Smooth muscle cell of the brain vasculature (primary cell): ENCODE data around the gene ADAM15.

Experiments used
- DNase-seq: peaks from one replicate; pipeline ENCODE4 v3.0.0-alpha.2; 2012; ENCODE audit warnings: low read depth, low spot score

Gene ADAM15

DNA sequence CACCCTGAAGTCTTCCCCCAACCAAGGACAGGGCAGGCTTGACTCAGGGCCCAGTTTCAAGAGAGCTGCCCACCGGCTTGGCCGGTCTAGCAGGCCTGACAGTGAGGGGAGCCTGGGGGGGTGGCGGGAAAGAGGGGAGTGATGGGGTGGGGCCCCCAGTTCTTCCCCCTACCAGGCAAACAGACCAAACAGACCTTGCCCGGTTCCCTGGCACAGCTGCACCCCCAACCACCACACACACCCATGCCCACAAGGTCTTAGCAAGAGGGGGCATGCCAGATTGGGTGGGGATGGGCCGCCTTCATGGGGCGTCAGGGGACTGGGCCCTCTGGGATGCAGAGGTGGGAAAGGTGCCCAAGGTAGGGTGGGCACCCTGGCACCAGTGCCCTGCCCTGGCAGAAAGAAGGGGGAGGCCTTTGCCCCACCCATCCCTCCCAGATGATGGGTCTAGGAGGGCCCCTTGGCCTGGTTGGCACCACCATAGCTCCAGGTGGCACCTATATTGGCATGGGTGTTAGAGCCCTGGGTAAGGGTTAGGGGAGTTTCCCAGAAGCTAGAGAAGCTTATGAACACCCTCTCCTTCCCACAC is 39.6 kb upstream of the ADAM15 start:
- DNase-seq, result no peak

DNA sequence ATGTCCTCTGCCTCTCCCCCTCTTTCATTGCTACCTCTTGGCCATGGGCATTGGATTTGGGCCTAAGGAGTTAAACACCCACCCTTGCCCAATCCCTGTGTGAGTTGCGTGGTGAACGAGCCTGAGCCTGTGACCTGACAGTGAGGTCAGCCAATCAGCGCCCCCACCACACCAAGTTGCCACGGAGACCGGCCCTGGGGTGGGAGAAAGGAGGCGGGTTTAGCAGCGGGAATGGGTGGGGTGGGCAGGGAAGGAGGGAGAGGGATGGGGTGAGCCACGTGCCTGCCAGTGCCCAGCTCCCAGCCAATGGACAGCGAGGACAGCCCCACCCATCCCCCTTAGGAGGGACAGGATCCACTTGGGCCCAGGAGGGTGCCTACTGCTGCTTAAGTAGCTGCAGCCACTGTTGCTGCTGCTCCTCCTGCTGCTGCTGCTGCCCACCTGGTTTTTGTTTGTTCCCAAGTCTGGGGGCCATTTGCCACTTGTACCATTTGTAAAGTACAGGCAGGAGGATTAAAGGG is 39.0 kb upstream of the ADAM15 start:
- DNase-seq, result no peak

DNA sequence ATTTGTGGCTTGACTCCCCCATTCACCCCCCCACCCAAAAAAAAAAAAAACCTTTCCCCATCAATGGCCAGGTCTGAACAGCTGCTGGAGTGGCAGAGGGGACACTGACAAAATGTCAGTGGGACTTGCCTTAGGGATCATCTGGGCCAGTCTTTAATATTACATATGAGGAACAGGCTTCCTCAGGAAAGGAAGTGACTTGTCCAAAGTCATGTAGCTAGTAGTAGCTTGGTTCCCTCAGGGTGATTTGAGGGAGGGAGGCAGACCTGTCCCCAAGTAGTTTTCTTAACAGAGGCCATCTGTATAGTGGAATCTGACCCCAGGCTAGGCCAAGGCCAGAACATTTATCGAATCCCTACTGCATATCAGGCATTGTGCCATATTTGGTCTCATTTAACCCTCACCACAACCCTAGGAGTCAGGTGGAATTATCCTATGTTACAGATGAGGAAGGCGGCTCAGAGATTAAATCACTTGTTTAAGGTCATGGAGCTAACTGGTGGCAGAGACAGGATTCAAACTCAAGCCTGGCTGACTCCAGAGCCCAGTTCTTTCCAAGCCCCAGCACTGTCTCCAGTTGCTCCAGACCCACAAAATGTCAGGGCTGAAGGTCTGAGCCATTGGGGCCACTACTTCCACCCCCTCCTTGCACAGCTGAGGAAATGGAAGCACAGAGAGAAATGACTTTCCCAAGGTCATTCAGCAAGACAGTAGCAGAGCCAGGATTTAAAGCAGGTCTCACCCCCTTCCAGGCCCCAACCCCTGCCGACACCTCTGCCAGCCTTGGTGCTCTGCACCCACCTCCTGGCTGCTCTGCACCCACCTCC is 38.1 kb upstream of the ADAM15 start:
- DNase-seq, result no peak

DNA sequence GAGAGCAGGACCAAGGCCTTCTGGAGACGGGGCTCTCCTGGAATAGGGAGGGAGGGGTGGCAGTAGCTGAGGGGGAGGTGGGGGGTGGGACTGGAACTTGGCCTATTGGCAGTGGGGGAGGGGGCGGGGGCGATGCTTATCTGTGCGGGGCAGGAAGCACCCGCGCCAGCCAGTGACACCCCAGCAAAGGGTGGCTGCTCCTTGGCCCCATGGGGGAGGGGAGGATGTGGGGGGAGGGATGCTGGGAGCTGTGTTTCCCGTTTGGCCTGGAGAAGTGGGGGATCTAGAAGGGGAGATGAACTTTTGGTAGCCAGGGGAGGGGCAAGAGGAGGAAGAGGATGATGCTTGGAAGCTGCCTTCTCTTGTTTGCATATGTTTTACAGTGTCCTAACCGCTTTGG is 37.5 kb upstream of the ADAM15 start:
- DNase-seq, result no peak

DNA sequence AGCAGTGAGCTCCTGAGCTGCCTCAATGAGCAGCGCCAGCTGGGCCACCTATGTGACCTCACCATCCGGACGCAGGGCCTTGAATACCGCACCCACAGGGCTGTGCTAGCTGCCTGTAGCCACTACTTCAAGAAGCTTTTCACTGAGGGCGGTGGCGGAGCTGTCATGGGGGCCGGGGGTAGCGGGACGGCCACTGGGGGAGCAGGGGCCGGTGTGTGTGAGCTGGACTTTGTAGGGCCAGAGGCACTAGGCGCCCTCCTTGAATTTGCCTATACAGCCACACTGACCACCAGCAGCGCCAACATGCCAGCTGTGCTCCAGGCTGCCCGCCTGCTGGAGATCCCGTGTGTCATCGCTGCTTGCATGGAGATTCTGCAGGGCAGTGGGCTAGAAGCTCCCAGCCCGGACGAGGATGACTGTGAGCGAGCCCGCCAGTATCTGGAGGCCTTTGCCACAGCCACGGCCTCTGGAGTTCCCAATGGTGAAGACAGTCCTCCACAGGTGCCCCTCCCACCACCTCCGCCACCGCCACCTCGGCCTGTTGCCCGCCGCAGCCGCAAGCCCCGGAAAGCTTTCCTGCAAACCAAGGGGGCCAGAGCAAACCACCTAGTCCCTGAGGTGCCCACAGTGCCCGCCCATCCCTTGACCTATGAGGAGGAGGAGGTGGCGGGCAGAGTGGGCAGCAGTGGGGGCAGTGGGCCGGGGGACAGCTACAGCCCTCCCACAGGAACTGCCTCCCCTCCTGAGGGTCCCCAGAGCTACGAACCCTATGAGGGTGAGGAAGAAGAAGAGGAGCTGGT is 36.2 kb upstream of the ADAM15 start:
- DNase-seq, result no peak

DNA sequence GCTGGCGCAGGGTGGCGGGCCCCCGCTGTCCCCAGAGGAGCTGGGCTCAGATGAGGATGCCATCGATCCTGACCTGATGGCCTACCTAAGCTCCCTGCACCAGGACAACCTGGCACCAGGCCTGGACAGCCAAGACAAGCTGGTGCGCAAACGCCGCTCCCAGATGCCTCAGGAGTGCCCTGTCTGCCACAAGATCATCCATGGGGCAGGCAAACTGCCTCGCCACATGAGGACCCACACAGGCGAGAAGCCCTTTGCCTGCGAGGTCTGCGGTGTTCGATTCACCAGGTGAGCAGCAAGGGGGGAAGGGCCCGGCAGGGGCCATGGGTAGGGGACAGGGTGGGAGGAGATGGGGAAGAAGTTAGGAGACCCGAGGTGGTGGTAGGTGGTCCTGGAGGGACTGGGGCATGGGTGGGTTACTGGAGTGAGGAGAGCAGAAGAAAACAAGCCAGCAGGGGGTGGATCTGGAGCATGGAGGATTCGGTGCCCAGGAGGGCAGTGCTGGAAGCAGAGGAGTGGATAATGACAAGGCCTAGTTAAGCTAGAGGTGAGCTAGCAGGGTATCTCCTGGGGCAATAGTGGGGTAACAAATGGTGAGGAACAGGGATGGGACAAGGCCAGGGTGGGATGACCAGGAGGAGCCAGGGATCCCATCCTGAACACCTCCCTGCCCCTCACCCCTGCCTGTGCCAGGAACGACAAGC is 35.4 kb upstream of the ADAM15 start:
- no peak for DNase-seq

DNA sequence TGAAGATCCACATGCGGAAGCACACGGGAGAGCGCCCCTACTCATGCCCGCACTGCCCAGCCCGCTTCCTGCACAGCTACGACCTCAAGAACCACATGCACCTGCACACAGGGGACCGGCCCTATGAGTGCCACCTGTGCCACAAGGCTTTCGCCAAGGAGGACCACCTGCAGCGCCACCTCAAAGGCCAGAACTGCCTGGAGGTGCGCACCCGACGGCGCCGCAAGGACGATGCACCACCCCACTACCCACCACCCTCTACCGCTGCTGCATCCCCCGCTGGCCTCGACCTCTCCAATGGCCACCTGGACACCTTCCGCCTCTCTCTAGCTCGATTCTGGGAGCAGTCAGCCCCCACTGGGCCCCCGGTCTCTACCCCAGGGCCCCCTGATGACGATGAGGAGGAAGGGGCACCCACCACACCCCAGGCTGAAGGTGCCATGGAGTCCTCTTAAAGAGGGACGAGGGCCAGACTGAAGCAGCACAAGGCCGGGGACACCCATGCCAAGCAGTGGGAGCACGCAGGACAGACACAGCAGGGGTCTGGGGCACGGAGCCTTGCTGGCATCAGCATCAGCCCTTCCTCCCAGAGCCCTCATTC is 34.8 kb upstream of the ADAM15 start:
- DNase-seq, result no peak

DNA sequence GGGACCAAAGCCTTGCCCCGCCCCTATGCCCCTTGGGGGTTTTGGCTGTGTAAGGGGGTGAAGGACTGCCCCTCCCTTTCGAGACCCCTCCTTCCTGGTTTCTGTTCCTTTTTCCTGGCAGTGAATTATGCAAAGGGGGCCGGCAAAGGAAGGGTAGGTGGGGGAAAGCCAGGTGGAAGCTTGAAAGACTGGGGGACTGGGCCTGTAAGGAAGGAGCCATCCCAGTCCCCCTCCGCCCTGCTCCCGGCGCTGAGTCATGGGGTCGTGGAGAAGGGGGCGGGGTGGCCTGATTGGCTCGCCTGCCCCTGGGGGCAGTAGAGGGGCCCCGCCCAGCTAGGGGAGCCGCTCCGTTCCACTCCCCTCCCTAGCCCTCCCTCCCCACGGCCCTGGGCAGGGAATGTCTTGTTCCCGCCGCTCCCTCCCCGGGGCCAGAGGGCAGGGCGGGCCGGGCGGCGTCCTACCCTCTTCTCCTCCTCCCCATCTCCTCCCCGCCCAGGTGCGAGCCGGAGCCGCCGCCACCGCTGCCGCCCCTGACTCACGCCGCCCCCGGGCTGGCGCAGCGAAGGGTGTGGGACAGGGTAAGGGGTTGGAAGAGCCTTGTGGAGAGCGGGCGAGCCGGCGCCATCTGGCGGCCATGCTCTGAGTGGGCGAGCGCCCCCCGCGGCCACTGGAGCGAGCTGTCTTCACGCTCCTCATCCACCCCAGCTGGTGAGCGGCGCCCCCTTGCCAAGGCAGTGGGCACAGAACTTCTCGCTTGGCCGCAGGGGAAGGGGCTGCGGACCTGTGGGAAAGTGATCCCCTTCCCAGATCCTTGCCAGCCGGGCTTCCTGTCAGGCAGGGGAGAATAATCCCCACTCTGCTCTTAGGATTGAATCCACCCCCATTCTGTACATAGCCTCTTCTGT is 33.8 kb upstream of the ADAM15 start:
- DNase-seq, result peak; percentile 71

DNA sequence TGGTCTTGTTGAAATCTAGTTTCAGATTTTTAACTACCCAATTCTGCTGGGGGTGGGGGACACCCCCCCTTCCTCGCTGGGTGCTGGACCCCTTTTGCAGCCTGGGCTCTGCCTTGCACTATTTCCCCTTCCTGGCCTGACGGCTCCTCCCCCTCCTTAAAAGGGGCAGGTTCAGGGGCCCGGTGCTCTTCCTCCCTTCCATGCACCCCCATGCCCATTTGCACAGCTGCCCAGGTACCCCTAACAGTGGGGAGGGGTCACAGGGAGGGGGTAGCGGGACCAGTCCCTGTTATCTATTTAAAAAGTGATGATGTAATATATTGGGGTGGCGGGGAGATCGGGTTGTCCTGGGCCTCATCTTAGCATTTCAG is 33.2 kb upstream of the ADAM15 start:
- no peak for DNase-seq

DNA sequence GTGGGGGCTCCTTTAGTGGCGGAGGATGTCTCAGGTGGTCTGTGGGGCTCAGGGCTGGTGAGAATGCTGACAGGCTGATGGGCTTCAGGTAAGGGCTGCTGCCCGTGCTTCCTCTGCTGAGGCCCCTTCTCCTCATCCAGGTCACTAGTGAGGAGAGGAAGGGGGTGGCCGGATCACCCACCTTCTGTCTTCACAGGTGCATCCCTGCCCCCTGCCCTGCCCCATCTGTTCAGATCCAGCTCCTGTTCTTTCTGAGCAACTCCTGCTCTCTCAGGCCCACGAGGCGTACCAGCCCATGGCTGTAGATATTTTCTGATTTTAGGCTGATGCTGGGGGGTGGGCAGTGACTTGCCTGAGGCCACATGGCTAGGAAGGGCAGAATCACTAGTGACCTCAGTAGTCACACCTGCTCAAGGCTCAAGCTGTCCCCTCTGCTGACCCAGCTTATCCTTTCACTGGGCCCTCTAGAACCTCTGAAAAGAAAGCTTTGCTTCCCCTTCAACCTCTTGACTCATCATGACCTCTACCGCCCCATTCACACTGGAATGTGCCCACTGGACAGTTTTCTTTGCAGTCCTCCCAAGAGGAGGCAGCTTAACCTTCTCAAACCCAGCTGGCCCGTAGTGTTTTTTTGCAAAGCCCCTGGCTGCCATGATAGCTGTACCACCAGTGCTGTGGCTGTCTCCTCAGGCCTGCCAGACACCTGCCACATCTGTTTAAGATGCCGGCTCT is 32.3 kb upstream of the ADAM15 start:
- no peak for DNase-seq

DNA sequence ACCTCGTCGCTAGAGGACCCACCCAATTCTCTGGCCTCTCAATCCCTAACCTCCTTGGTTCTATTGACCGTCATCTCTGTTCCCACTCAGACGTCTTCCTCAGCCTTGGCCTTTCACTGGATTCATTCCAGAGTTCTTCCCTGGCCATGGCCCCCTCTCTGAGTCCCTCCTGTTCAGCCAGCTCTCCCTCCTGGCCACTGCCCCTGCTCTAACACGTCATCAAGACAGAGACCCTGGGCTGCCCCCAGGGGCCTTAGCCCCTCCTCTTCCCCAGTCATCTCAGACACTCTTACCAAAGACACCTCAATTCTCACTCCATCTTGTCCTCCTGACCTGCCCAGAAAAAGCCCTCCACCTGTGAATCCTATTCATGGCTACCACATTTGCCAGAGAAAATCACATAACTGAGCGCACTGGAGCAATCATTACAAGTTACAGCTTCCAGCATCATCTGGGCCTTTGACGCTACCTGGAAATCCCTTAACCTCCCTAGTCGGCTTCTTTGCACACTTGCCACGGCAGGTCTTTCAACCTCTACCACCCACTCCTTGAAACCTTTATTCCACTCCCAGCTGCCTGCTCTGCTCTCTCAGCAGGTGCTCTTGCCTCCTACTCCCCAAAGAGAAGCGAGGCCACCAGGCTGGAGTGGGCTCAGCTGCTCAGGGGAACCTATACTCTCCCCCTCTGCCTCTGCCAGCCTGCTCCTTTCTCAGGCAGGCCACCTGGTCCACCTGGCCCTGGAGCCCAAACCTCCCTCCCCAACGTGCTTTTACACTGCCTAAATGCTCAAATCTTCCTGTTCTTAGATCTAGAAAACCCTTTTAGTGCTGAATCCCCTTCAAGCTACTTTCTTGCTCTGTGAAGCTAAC is 31.5 kb upstream of the ADAM15 start:
- DNase-seq, result no peak

DNA sequence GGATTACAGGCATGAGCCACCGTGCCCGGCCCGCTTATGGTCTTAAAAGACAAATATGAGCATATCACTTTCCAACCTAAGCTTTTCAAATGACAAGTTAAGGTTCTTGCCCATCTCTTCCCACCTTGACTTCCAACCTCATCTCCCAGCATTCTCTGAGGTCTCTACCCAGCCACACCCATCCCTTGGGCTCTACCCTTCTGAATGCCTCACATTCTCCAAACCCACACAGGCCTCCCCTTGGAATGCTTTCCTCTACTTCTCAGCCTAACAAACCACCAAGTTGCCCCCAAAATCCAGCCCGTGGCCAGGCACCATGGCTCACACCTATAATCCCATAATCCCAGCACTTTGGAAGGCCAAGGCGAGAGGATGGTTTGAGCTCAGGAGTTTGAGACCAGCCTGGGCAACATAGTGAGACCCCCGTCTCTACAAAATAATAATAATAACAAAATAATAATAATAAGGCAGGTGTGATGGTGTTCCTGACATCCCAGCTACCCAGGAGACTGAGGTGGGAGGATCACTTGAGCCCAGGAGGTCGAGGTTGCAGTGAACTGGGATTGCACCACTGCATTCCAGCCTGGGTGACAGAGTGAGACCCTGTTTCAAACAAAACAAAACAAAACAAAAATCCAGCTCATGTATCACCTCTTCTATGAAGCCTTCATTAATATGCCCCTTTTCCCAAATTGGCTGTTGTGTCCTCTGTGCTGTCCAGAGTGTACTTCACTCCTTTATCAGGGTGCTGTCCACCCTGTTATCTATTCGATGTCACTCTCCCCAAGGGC is 28.8 kb upstream of the ADAM15 start:
- no peak for DNase-seq

DNA sequence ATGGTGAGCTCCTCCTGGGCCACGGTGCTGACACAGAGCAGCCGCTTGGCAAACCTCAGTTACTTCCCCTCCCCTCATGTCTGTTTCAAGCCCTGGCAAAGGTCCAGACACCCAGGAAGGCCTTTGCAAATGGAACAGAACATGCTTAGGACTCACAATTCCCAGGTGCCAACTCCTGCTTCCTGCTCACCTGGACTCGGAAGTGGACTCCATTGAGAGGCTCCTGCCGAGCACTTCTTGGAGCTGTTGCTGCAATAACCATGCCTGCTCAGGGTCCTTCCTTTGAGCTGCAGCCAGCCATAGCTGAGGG is 28.2 kb upstream of the ADAM15 start:
- no peak for DNase-seq

DNA sequence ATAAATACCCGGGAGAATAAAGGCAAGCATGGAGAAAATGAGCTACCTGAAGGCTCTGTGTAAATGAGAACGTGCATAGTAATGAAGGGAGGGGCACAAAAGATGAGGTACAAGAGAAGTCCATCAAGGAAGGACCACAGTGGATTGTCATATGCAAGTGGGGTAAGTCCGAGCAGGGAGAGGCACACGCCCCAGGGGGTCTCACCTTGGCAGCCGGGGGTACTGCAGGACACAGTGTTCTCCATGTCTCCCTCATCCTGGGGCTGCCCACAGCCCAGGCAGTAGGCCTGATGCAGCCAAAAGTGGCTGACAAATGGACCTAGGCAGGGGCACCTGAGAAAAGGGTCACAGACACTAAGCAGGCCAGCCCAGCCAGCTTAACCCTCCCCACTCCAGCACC is 27.5 kb upstream of the ADAM15 start:
- DNase-seq, result no peak

DNA sequence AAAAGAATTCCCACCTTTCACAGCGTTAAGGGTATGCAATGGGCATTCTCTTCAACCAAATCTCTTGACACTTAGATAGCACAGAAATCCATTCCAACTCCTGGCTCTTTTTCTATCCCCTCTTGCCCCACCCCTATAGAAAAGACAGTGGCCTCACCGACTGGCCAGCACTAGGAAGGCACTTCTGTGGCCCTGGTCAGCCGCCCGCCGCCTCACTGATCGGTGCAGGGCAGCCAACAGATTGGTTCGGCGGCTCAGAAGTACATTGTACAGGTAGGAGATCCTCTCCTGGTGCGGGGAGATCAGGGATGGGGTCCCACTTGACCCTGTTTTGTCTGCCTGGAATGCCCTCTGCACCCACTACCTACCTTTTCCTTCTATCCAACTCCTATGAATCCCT is 26.8 kb upstream of the ADAM15 start:
- no peak for DNase-seq

DNA sequence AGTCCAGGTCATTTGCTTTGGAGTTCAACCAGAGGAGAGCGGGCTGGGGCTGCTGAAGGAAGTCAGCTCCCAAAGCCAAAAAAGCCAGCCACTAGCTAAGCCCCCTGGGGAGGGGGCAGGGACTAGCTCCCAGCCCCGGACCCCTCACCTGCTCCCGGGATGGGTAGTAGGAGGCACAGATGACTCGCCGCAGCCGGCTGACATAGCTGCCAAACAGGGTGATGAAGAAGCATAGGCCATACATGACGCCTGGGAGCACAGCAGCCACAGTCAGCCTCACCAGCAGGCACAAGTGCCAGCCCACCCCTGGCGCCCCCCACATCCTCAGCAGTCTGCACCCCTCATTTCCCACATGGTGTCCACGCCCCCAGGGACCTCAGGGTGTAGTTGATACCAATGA is 25.0 kb upstream of the ADAM15 start:
- DNase-seq, result no peak

DNA sequence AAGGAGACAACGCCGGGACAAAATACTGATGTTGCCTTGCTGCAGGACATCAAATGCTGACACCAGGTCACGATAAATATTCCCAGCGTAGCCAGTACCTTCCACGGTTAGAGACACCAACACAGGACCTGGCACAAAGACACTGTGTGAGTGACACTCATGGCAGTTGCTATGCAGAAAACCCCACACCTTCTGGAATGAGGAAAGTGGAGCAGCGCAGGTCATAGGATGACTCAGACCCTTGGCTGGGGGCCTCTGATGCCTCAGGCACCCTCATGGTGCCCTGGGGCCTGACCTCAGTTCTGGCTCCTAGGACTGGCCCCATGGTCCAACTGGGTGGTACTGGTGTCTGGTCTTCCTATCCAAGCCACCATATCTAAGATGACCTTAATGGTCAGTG is 24.5 kb upstream of the ADAM15 start:
- no peak for DNase-seq
